ENCODE data around the gene ZC3H8.
A peak's percentile ranks its signal among the peaks of the same experiment; 100 is the strongest.

The ZC3H8 gene

DNA sequence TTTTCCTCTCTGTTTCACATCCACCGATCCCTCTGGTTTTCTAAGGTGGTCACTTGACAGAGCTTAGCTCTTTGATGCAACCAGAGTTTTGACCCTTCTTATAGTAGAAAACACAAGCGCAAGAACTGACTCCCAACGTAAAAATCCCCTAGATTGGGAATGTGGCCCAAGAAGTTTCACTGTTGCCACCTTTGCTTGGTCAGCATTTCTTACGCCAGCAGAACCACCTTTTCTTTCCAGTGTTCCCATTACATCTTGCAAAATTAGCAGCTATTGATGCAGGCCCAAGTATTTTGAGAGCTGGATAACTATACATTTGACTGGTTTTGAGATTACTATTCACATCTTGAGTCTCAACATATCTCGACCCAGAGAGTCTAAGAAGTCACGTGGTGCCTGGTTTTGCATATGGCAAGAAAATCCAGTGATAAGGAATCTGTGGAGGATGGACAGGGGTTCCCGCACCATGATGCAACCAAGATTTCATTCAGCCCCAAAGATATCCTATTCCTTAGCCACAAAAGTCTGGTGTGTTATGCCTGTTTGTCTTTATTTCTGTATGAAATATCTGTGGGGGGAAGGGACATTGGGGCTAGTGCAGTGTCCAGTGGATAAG lies 78.8 kb downstream of the ZC3H8 start:
- H3K4me3 Mint-ChIP-seq = no peak overlapping the region
- no peak overlapping the region for H3K27ac Mint-ChIP-seq
- no peaks in the 10 kb centered on the region for H3K9me3 Mint-ChIP-seq
- H3K4me1 Mint-ChIP-seq = peaks cover 28% of the 10 kb centered on the region
- H3K36me3 Mint-ChIP-seq = no peaks in the 10 kb centered on the region
- peaks cover 6% of the 10 kb centered on the region for H3K27me3 Mint-ChIP-seq
- CTCF ChIA-PET = interaction anchor here (0.6 to 1.2 kb wide), 3 partner anchors 11 to 80 kb away, joined by 3 read pairs; no protein-coding TSS in a partner anchor
- DNase-seq = no peak

DNA sequence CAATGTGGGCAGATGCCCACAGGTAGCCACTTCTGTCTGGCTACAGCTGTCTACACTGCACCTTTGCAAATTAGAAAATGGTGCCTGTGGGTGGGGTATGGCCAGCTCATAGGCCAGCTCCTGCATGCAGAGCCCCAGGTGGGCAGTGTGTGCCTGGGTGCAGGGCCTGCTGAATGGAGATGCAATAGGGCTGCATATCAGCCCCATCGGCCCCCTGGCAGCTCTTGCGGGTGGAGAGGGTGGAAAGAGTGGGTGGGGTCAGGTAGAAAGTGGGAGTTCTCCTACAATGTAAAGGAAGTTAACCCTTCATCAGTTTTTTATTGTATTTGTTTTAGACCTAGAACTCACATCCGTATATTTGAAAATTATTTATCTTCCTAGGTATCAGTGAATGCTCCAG lies 79.5 kb downstream of the ZC3H8 start:
- DNase-seq = peak; percentile 5
- CTCF ChIA-PET = no interaction called here
- no peak overlapping the region for H3K4me3 Mint-ChIP-seq
- peaks cover 24% of the 10 kb centered on the region for H3K4me1 Mint-ChIP-seq
- peaks cover 9% of the 10 kb centered on the region for H3K27me3 Mint-ChIP-seq
- no peaks in the 10 kb centered on the region for H3K9me3 Mint-ChIP-seq
- no peak overlapping the region for H3K27ac Mint-ChIP-seq
- H3K36me3 Mint-ChIP-seq = no peaks in the 10 kb centered on the region

DNA sequence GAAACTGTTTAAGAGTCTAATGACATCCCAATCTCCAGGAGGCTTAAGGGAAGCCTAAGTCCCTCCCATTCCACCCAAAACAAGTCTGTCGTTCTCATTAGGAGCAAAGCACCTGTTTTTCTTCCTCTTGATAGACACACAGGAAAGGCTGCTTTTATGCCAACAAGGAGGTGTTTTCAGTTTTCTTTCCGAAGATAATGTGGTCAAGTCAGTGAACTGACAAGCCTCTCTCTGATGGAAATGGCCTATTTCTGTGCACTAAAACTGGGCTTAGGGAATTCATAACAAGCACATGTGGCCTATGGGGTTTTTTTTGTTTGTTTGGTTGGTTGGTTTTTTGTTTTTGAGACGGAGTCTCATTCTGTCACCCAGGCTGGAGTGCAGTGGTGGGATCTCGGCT lies 80.5 kb downstream of the ZC3H8 start:
- Mint-ChIP-seq H3K36me3 (no peaks in the 10 kb centered on the region), H3K4me1 (peaks cover 18% of the 10 kb centered on the region), H3K27me3 (peaks cover 11% of the 10 kb centered on the region), H3K4me3 (no peak overlapping the region), H3K27ac (no peak overlapping the region), H3K9me3 (no peaks in the 10 kb centered on the region)
- DNase-seq = peak; percentile 11
- CTCF ChIA-PET = interaction anchor here (1.0 kb wide), 1 partner anchor 12 kb away, joined by 3 read pairs; no protein-coding TSS in a partner anchor

DNA sequence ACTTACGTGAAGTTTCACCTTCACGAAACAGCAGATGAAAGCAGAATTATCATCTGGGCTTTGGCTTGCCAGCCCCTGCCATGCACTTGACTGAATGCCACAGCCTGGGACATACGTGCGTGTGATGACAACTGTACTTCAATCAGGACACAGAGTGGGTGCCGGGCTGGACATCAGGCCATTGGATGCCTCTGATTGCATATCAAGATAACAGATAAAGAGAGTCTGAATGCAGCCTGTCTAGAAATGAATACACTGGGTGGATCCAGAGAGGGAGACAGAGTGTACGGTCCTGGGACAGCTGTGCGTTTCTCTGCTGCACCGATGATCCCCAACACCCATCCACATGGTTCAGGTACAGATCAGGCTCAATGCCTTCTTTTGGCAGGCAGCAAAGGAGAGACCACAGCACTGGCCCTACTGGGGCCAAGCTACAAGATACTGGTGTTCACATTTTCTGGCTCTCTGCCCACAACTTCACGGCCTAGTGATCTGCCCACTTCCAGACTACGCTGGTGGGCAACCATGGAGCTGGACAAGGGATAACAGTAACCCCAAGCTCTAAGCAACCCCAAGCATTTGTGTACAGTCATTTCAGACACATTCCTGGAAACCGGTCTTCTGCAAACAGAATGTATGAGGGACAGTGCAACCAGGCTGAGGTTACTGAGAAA lies 81.1 kb downstream of the ZC3H8 start:
- Mint-ChIP-seq H3K27ac (peak overlapping the region; percentile 34), H3K36me3 (no peaks in the 10 kb centered on the region), H3K4me3 (no peak overlapping the region), H3K9me3 (no peaks in the 10 kb centered on the region), H3K27me3 (peaks cover 11% of the 10 kb centered on the region), H3K4me1 (peaks cover 18% of the 10 kb centered on the region)
- DNase-seq = peak; percentile 20
- CTCF ChIA-PET = interaction anchor here (1.0 kb wide), 1 partner anchor 11 kb away, joined by 3 read pairs; no protein-coding TSS in a partner anchor

DNA sequence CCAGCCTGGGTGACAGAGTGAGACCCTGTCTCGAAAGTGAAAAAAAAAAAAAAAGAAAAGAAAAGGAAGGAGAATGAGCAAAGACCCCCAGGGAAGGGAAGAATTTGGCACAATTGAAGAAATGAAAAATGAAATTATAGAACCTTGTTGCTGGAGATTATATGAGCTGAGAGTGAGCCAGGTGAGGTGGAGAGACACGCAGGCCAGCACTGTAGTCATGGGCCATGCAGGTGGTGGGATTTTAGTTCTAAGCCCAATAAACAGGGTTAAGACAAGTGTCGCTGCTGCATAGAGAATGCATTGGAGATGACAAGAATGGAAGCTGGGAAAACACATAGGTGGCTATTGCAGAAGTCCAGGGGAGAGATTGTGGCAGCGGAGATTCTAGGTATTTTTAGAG lies 84.3 kb downstream of the ZC3H8 start:
- no peak for DNase-seq
- Mint-ChIP-seq H3K27ac (no peak overlapping the region), H3K4me3 (no peak overlapping the region), H3K9me3 (no peaks in the 10 kb centered on the region), H3K36me3 (no peaks in the 10 kb centered on the region), H3K4me1 (peaks cover 23% of the 10 kb centered on the region), H3K27me3 (peaks cover 11% of the 10 kb centered on the region)
- CTCF ChIA-PET = no interaction called here

DNA sequence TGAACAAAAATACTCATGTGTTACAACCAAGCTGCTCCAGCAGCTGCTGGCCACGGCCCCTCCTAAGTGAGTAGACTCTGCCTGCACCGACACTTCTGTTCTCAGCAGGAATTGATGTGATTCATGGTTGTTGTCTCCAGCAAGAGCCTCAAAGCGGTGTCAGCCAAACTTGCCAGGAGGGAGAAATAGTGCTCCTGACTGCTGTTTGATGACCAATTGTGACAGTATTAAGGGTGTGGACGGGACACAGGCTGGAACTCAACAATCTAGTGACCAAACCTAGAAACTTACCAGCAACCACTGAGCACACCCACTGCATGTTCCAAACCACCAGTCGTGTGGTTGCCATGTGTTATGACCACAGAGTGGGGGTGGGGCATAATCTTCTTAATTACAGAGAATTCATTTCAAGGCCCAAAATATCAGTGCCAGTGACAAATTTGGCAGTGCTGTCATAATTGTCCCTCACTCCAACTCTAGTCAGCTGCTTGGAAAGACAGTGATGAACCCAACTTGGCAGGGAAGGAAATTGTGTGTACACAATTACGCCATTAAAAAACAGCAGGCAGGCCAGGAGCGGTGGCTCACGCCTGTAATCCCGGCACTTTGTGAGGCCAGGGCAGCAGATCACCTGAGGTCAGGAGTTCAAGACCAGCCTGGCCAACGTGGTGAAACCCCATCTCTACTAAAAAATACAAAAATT lies 86.3 kb downstream of the ZC3H8 start:
- H3K27ac Mint-ChIP-seq = no peak overlapping the region
- peaks cover 13% of the 10 kb centered on the region for H3K27me3 Mint-ChIP-seq
- no peak overlapping the region for H3K4me3 Mint-ChIP-seq
- no peak for DNase-seq
- no peaks in the 10 kb centered on the region for H3K9me3 Mint-ChIP-seq
- H3K4me1 Mint-ChIP-seq = peaks cover 10% of the 10 kb centered on the region
- no peaks in the 10 kb centered on the region for H3K36me3 Mint-ChIP-seq
- CTCF ChIA-PET = interaction anchor here (1.5 kb wide), 1 partner anchor 14 kb away, joined by 4 read pairs; no protein-coding TSS in a partner anchor

DNA sequence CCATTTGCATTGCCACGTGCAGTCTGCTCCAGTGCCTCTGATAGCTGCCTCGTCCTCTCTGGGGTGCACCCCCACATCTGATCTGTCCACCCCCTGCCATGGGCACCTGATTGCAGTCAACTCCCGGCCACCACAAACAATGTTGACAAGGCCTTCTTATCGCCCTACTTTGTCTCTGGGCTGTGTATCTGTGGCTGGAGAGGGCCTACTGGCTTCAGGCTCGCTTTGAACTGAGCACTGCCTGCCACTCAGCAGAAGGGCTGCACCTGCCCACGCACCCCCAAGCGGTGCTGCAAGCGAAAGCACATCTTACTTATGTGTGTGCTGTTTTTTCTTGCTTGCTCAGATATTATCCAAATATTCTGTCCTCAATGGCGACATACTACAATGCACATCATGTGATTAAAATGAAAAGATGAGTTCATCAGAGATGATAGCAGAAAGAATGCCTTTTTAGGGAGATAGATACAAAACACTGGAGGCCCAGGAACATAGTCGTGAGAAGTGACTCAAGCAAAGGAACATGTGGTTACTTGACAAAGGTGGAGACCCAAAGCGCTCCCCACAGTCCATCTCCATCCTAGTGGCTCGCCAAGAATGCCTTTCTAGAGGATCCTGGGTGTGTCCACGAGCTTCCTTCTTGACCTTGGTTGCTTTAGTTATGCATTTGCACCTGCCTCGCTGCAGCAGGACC lies 87.9 kb downstream of the ZC3H8 start:
- H3K27me3 Mint-ChIP-seq = peaks cover 15% of the 10 kb centered on the region
- peak; percentile 20 for DNase-seq
- CTCF ChIA-PET = no interaction called here
- no peak overlapping the region for H3K27ac Mint-ChIP-seq
- no peak overlapping the region for H3K4me3 Mint-ChIP-seq
- H3K4me1 Mint-ChIP-seq = peaks cover 5% of the 10 kb centered on the region
- H3K9me3 Mint-ChIP-seq = no peaks in the 10 kb centered on the region
- no peaks in the 10 kb centered on the region for H3K36me3 Mint-ChIP-seq

DNA sequence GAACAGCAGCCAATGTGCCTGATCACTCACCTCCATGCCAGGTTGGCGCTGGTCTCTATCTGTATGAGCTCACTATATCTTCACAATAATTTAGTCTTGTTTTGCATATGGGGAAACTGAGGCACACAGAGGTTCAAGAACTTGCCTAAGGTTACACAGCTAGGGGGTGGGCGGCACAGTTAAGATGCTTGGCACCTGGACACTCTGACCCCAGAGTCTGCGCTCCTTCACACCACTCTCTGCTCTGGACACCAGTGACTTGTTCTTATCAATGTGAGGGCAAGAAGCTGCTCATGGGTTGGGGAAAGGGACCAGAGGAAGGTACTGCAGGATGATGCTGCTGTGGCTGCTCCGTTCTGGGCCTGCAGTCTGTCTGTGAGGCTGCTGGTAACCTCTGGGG lies 89.5 kb downstream of the ZC3H8 start:
- H3K4me3 Mint-ChIP-seq = no peak overlapping the region
- CTCF ChIA-PET = interaction anchor here (0.8 kb wide), 1 partner anchor 11 kb away, joined by 3 read pairs; no protein-coding TSS in a partner anchor
- H3K9me3 Mint-ChIP-seq = no peaks in the 10 kb centered on the region
- no peaks in the 10 kb centered on the region for H3K36me3 Mint-ChIP-seq
- no peak for DNase-seq
- no peak overlapping the region for H3K27ac Mint-ChIP-seq
- peaks cover 10% of the 10 kb centered on the region for H3K4me1 Mint-ChIP-seq
- peaks cover 10% of the 10 kb centered on the region for H3K27me3 Mint-ChIP-seq

DNA sequence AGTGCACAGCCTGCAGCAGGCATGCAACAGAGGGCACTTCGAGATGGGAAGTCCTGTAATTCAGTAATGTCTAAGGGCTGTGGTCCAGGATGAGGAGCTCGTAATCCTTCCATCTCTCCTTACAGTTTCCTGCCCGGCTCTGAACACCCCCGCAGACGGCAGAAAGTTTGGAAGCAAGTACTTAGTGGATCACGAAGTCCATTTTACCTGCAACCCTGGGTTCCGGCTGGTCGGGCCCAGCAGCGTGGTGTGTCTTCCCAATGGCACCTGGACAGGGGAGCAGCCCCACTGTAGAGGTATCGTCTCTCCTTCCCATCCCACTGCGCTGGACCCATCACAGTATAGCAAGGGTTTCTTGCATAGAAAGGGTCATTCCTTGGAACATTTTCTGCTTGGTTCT lies 90.0 kb downstream of the ZC3H8 start:
- CTCF ChIA-PET = interaction anchor here (0.8 kb wide), 1 partner anchor 11 kb away, joined by 3 read pairs; no protein-coding TSS in a partner anchor
- Mint-ChIP-seq H3K36me3 (no peaks in the 10 kb centered on the region), H3K4me3 (no peak overlapping the region), H3K27ac (no peak overlapping the region), H3K27me3 (peaks cover 8% of the 10 kb centered on the region), H3K4me1 (peaks cover 11% of the 10 kb centered on the region), H3K9me3 (no peaks in the 10 kb centered on the region)
- DNase-seq = peak; percentile 12

DNA sequence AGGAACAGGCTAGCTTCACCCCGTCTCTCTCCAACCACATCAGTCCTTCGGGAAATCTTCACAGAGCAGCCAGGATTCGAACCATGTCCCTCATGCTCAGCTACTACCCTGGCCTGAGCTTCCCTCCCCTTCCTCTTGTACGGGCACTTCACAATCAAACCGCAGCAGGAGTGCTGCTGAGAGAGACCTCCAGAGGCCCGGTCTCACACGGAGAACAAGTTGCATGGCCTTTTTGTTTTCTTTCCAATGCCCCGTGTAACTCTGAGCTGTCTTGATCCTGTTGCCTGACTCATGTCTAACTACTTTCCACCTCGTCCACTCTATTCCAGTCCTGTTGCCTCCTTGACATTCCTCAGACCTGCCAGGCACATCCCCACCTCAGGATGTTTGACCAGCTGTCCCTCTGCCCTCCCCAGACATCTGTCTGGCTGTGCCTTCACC lies 91.3 kb downstream of the ZC3H8 start:
- peaks cover 8% of the 10 kb centered on the region for H3K27me3 Mint-ChIP-seq
- H3K36me3 Mint-ChIP-seq = no peaks in the 10 kb centered on the region
- CTCF ChIA-PET = no interaction called here
- H3K9me3 Mint-ChIP-seq = no peaks in the 10 kb centered on the region
- no peak overlapping the region for H3K27ac Mint-ChIP-seq
- peak; percentile 15 for DNase-seq
- peaks cover 12% of the 10 kb centered on the region for H3K4me1 Mint-ChIP-seq
- no peak overlapping the region for H3K4me3 Mint-ChIP-seq

DNA sequence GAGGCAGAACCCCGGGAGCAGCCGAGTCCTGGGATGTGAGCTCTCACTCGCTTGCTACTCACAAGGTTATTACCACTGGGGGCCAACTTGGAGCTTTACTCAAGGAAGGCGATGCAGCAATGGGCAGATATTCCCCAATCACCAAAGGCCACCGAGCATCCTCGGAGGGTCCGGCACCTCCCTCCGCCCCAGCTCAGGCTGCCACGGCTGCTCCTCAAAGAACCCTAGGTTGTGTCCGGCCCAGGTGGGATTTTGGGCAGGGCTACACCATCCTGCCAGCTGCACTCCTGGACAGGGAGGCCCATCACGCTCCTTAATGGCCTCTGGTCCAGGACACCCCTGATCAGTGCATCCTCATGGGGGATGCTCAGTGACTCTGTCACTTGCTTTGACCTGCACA lies 91.9 kb downstream of the ZC3H8 start:
- no peaks in the 10 kb centered on the region for H3K36me3 Mint-ChIP-seq
- CTCF ChIA-PET = interaction anchor here (0.6 kb wide), 2 partner anchors 11 to 92 kb away, joined by 3 read pairs; partner anchors contain the start of gene ZC3H8
- peaks cover 12% of the 10 kb centered on the region for H3K4me1 Mint-ChIP-seq
- no peaks in the 10 kb centered on the region for H3K9me3 Mint-ChIP-seq
- H3K27ac Mint-ChIP-seq = no peak overlapping the region
- H3K4me3 Mint-ChIP-seq = no peak overlapping the region
- peak; percentile 13 for DNase-seq
- peaks cover 8% of the 10 kb centered on the region for H3K27me3 Mint-ChIP-seq

DNA sequence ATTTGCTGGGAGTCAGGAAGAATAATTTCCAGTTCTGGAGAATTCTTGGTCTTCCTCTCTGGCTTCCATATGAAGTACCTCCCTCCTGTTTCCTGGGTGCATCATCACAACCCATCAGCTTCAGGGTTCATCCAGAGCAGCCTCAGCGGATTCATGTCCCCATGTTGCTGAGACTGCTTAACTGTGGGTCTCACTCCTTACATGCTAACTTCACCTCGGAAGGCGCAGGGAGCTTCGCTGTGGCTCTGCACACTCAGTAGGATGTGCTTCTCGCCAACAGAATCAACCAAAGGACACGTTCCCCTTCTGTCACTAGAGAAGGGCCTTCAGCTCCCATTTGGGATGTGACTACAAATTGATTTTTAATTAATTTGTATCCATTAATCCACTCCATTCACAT lies 92.5 kb downstream of the ZC3H8 start:
- Mint-ChIP-seq H3K4me3 (no peak overlapping the region), H3K36me3 (no peaks in the 10 kb centered on the region), H3K4me1 (peaks cover 15% of the 10 kb centered on the region), H3K27ac (no peak overlapping the region), H3K27me3 (peaks cover 8% of the 10 kb centered on the region), H3K9me3 (no peaks in the 10 kb centered on the region)
- peak; percentile 8 for DNase-seq
- CTCF ChIA-PET = interaction anchor here (0.6 kb wide), 2 partner anchors 12 to 93 kb away, joined by 3 read pairs; partner anchors contain the start of gene ZC3H8

All from activated naive CD4-positive, alpha-beta T cell treated with anti-CD3 and anti-CD28 coated beads, Interleukin-2, amount 10 ng/mL, durations not matched to agents 7 days and 5 days (primary cell).